ENCODE data around the gene OR2A1.
"Not testable (repeated sequence)": the region's sequence is repeated elsewhere in the genome, so short reads cannot be mapped to it uniquely, and the experiment has no call there.

DNA sequence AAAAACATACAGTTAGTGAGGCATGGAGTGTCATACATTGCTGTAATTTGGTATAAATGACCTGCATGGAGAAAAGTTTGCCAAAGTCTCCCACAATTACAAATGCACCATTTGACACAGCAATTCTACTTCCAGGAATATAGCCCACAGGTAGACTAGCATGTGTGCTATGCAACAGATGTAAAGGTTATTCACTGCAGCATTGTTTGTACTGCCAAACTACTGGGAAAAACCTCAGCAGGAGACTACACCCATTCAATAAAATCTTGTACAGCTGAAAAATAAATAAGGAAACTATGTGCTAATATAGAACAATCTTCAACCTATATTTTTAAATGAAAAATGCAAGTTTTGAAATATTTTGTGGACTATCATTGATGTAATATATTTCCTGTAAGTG, 17.8 kb downstream of the OR2A1 start:
- TF ChIP-seq, protein P1, sequence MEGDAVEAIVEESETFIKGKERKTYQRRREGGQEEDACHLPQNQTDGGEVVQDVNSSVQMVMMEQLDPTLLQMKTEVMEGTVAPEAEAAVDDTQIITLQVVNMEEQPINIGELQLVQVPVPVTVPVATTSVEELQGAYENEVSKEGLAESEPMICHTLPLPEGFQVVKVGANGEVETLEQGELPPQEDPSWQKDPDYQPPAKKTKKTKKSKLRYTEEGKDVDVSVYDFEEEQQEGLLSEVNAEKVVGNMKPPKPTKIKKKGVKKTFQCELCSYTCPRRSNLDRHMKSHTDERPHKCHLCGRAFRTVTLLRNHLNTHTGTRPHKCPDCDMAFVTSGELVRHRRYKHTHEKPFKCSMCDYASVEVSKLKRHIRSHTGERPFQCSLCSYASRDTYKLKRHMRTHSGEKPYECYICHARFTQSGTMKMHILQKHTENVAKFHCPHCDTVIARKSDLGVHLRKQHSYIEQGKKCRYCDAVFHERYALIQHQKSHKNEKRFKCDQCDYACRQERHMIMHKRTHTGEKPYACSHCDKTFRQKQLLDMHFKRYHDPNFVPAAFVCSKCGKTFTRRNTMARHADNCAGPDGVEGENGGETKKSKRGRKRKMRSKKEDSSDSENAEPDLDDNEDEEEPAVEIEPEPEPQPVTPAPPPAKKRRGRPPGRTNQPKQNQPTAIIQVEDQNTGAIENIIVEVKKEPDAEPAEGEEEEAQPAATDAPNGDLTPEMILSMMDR (IDR thresholded peaks at IDR 0.05; ENCODE audit: low read depth, low read length, missing input control) = not testable (repeated sequence)
- TF ChIP-seq, protein P2, sequence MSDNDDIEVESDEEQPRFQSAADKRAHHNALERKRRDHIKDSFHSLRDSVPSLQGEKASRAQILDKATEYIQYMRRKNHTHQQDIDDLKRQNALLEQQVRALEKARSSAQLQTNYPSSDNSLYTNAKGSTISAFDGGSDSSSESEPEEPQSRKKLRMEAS (IDR thresholded peaks at IDR 0.05) = not testable (repeated sequence)
- TF ChIP-seq TAF1 (conservative IDR thresholded peaks at IDR 0.05); RAD21 (IDR thresholded peaks at IDR 0.05); YY1 (IDR thresholded peaks at IDR 0.05); SP1 (IDR thresholded peaks at IDR 0.05): not testable (repeated sequence)

All from liver (tissue), 3 donors.